Retinal pigment epithelial cell (primary cell): Measurements from ENCODE around the gene TRIAP1.

Experiments used
- DNase-seq: peaks from one replicate; pipeline ENCODE4 v3.0.0-alpha.2; 2010; ENCODE audit warnings: low read depth
- H3K4me3 ChIP-seq: 2 replicates; pipeline ENCODE4 v1.5.1; 2011; ENCODE audit warnings: mild to moderate bottlenecking, low read length, control low read depth, moderate library complexity
- CTCF ChIP-seq: conservative IDR thresholded peaks from 2 replicates; pipeline ENCODE4 v1.5.1; 2011; ENCODE audit warnings: low read depth, low read length, control low read depth, inconsistent platforms

TRIAP1 gene

GRCh38 chr12:120485961-120486881, 40.0 kb upstream of the TRIAP1 start:
- DNase-seq: no peak
- TF ChIP-seq CTCF: no peak
- no peak overlapping the region for H3K4me3 ChIP-seq

- TF ChIP-seq CTCF: no peak
- no peak for DNase-seq
- H3K4me3 ChIP-seq: no peak overlapping the region
These were observed 37.4 kb upstream of the TRIAP1 start for GRCh38 chr12:120483621-120484020.

- no peak for DNase-seq
- no peak for TF ChIP-seq CTCF
- H3K4me3 ChIP-seq: no peak overlapping the region
These were observed 35.0 kb upstream of the TRIAP1 start for GRCh38 chr12:120481022-120481767.

GRCh38 chr12:120480211-120480610, 34.0 kb upstream of the TRIAP1 start:
- H3K4me3 ChIP-seq: no peak overlapping the region
- no peak for TF ChIP-seq CTCF

GRCh38 chr12:120479458-120479857, 33.3 kb upstream of the TRIAP1 start:
- DNase-seq: no peak
- H3K4me3 ChIP-seq: no peak overlapping the region
- no peak for TF ChIP-seq CTCF

More at GRCh38 chr12:120480211-120480610, 34.0 kb upstream of the TRIAP1 start:
- DNase-seq: no peak

- TF ChIP-seq CTCF: no peak
- no peak for DNase-seq
- H3K4me3 ChIP-seq: no peak overlapping the region
These were observed 29.5 kb upstream of the TRIAP1 start for GRCh38 chr12:120475643-120476042.
